WI38 (cell line): ENCODE results near the gene UGT1A10.

Experiments
- H3K4me3 ChIP-seq: 2 replicates; pipeline ENCODE4 v1.5.1; 2011; ENCODE audit warnings: low read depth, mild to moderate bottlenecking, control low read depth, low read length
- TF ChIP-seq, protein P1 (sequence below): IDR thresholded peaks from 2 replicates; pipeline ENCODE4 v1.5.1; 2012; ENCODE audit warnings: low read depth, mild to moderate bottlenecking, control low read depth, low read length

The UGT1A10 gene

DNA sequence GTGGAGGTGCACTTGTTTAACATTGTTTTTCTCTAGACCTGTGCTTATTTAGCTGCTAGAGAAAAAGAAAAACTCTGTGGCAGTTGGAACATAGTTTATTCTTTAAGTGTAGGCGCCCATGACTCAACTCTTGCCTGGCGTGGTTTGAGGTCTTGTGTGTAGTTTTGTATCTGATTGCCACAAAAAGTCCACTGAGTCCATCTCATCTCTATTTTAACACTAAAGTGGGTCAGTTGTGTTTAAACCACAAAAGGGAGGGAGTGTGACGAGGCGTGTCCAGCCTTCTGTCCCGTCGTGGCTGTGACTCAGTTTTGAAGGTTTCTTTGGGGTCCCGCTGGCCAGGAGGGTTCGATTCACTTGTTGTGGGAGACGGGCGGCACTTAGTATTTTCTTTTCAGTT is 20.2 kb downstream of the UGT1A10 start:
- TF ChIP-seq, protein P1, sequence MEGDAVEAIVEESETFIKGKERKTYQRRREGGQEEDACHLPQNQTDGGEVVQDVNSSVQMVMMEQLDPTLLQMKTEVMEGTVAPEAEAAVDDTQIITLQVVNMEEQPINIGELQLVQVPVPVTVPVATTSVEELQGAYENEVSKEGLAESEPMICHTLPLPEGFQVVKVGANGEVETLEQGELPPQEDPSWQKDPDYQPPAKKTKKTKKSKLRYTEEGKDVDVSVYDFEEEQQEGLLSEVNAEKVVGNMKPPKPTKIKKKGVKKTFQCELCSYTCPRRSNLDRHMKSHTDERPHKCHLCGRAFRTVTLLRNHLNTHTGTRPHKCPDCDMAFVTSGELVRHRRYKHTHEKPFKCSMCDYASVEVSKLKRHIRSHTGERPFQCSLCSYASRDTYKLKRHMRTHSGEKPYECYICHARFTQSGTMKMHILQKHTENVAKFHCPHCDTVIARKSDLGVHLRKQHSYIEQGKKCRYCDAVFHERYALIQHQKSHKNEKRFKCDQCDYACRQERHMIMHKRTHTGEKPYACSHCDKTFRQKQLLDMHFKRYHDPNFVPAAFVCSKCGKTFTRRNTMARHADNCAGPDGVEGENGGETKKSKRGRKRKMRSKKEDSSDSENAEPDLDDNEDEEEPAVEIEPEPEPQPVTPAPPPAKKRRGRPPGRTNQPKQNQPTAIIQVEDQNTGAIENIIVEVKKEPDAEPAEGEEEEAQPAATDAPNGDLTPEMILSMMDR, result no peak
- no peak overlapping the region for H3K4me3 ChIP-seq

DNA sequence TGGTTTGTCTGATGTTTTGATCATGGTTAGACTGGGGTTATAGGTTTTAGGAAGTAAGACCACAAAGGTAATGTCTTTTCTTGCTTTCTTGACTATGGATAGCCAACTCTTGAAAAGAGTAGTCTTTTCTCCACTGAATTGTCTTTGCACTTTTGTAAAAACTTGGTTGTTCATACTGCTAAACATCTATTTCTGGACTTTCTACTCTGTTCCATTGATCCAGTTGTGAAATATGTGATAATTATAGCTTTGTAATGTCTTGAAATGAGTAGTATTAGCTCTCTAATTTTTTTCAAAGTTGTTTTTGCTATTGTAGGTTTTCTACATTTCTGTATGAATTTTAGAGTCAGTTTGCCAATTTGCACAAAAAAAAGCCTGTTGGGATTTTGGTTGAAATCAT is 22.4 kb downstream of the UGT1A10 start:
- TF ChIP-seq, protein P1, result no peak
- no peak overlapping the region for H3K4me3 ChIP-seq

DNA sequence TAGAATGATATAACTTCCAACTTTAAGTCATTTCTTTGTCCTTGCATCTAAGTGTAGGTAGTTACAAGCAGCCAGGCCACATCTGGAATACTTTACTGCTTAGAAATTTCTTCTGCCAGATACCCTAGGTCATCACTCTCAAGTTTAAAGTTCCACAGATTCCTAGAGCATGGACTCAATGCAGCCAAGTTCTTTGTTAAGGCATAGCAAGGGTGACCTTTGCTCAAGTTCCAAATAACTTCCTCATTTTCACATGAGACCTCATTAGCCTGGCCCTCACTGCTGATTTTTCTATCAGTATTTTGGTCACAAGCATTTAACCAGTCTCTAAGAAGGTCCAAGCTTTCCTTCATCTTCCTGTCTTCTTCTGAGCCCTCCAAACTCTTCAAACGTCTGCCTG is 27.7 kb downstream of the UGT1A10 start:
- TF ChIP-seq, protein P1, result no peak
- H3K4me3 ChIP-seq, result no peak overlapping the region

DNA sequence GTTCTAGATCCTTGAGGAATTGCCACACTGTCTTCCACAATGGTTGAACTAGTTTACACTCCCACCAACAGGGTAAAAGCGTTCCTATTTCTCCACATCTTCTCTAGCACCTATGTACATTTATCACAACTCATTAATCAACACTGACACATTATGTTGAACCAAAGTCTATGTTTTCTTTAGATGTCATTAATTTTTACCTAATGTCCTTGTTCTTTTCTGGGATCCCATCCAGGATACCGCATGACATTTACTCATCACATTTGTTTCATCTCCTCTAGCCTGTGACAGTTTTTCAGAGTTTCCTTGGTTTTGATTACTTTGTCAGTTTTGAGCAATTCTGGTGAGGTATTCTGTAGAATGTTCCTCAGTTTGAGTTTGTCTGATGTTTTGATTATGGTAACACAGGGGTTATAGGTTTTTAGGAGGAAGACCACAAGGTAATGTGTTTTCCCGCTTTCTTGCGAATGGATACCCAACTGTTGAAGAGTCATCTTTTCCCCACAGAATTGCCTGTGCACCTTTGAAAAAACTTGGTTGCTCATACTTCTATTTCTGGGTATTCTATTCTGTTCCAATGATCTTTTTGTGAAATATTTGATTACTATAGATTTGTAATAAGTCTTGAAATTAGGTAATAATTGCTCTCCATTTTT is 32.5 kb downstream of the UGT1A10 start:
- no peak overlapping the region for H3K4me3 ChIP-seq
- TF ChIP-seq, protein P1, result no peak

DNA sequence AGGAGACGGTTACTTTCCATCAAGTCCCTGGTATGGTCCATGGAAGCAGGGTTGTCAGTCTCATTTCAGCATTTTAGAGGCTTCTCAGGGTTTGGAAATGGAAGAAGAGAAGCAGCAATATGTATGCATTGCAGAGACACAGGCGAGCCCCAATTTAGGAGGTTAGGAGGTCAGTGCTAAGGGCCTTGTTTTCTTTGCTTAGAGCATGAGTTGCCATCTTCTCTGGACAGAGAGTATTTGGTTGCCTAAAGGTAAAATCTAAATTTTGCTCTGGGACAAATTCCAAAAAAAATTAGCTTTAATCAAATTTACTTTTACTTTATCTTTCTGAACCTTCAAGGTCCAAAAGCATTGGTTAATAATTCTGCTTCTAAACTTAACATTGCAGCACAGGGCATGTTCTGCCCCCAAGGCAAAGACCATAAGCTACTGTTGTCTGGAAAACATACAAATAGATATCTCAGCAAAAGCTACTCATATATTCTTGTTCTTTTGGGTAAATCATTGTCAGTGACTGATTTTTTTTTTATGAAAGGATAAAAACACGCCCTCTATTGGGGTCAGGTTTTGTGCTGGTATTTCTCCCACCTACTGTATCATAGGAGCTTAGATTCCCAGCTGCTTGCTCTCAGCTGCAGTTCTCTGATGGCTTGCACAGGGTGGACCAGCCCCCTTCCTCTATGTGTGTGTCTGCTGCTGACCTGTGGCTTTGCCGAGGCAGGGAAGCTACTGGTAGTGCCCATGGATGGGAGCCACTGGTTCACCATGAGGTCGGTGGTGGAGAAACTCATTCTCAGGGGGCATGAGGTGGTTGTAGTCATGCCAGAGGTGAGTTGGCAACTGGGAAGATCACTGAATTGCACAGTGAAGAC is 35.3 kb downstream of the UGT1A10 start, which contains the start of gene UGT1A9:
UGT1A9 (plus strand) TSS at position 609 of the 872 bp plus-strand sequence; CDS start at position 646, 37 bp downstream.
- TF ChIP-seq, protein P1, result no peak
- no peak within 1 kb of the TSS for H3K4me3 ChIP-seq

DNA sequence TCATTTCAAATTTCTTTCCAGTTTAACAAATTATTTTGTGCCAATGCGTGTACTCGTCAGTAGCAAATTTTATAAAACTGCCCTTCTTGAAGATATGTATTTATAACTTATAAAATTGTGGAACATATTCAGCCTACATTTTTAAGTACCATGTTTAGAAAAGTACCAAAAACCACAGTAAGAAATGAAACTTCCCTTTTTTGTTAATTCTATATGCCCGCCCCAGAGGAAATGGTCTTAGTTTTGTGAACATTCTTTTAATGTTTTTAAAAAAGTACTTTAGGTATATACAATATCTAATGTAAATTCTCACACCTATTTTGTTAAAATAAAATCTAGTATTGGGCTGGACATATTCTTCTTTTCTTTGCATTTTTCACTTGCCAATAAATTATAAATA is 36.6 kb downstream of the UGT1A10 start:
- H3K4me3 ChIP-seq, result no peak overlapping the region
- TF ChIP-seq, protein P1, result no peak

DNA sequence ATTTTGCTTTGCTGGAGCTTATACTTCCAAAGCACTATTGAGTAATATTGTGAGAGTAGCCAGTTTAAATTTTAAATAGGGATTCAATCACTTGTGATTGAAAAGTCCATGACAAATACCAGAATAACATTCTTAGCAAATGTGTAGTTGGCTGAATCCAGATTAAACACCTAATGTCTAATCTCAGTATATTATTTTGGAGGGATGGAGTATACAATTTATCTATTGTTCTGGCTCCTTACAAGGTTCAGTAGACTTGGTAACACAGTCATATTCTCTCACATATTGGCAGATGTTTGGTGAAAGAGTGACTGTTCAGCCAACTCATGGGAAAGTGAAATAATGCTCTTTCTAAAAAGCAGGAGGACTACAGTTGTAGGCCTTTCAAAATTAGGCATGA is 37.6 kb downstream of the UGT1A10 start:
- H3K4me3 ChIP-seq, result no peak overlapping the region
- TF ChIP-seq, protein P1, result no peak
